ENCODE data around the gene OR2AJ1. TPM values are rescaled to one million over a fixed set of nuclear protein-coding genes. Genes with fewer than 3 reads are reported as not detected.

Gene OR2AJ1
- total RNA-seq, 3 donors from 2014 or later, result not detected

- peaks cover 4% of the 10 kb centered on the region for H3K9me3 ChIP-seq
- no peak for TF ChIP-seq CTCF (IDR thresholded peaks at IDR 0.05)
- ATAC-seq (no peak), DNase-seq (no peak)
- intact Hi-C loops (cut with DNase I, micrococcal nuclease), result no loop called here
- H3K36me3 ChIP-seq (ENCODE audit: low read depth), result no peaks in the 10 kb centered on the region
- no peaks in the 10 kb centered on the region for H3K4me1 ChIP-seq (ENCODE audit: low read depth)
- H3K4me3 ChIP-seq, result no peak overlapping the region
Measured at GRCh38 chr1:247961791-247962190, 37.1 kb downstream of the OR2AJ1 start.

GRCh38 chr1:247962911-247963588 is 38.4 kb downstream of the OR2AJ1 start:
- Histone ChIP-seq H3K4me1 (ENCODE audit: low read depth) (no peaks in the 10 kb centered on the region), H3K36me3 (ENCODE audit: low read depth) (no peaks in the 10 kb centered on the region), H3K9me3 (peaks cover 4% of the 10 kb centered on the region), H3K4me3 (no peak overlapping the region)
- intact Hi-C loops (cut with DNase I, micrococcal nuclease), result no loop called here
- ATAC-seq (no peak), DNase-seq (no peak)
- no peak for TF ChIP-seq CTCF (IDR thresholded peaks at IDR 0.05)

GRCh38 chr1:247964933-247965332 is 40.2 kb downstream of the OR2AJ1 start, which contains the start of gene OR2AK2:
OR2AK2 (plus strand) TSS chr1:247965233; CDS start chr1:247965377, 144 bp downstream.
- Histone ChIP-seq H3K4me1 (ENCODE audit: low read depth) (no peaks in the 10 kb centered on the region), H3K9me3 (peaks cover 11% of the 10 kb centered on the region), H3K4me3 (no peak within 1 kb of the TSS), H3K36me3 (ENCODE audit: low read depth) (no peaks in the 10 kb centered on the region)
- no peak for DNase-seq
- TF ChIP-seq CTCF (IDR thresholded peaks at IDR 0.05), result no peak
- intact Hi-C loops (cut with DNase I, micrococcal nuclease), result no loop called here
- ATAC-seq, result no peak

- no peaks in the 10 kb centered on the region for H3K36me3 ChIP-seq (ENCODE audit: low read depth)
- H3K4me3 ChIP-seq, result no peak overlapping the region
- ATAC-seq, result no peak
- intact Hi-C loops (cut with DNase I, micrococcal nuclease), result no loop called here
- H3K4me1 ChIP-seq (ENCODE audit: low read depth), result no peaks in the 10 kb centered on the region
- no peak for DNase-seq
- TF ChIP-seq CTCF (IDR thresholded peaks at IDR 0.05), result no peak
- peaks cover 17% of the 10 kb centered on the region for H3K9me3 ChIP-seq
Measured at GRCh38 chr1:247966532-247967204, 42.0 kb downstream of the OR2AJ1 start.

Other genes with a start within 250 kb of the OR2AJ1 start
- not detected for gene OR13G1, start 245.2 kb upstream of the OR2AJ1 start, total RNA-seq
- not detected for gene OR6F1, start 208.2 kb upstream of the OR2AJ1 start, total RNA-seq
- under 1 TPM in 1 of 3 donors, not detected in 2; 0.32 TPM for gene OR14K1, start 186.3 kb upstream of the OR2AJ1 start, total RNA-seq
- not detected for gene OR14A2, start 176.7 kb upstream of the OR2AJ1 start, total RNA-seq
- gene OR1C1, start 164.3 kb upstream of the OR2AJ1 start, total RNA-seq, result not detected
- gene OR14A16, start 100.8 kb upstream of the OR2AJ1 start, total RNA-seq, result not detected
- gene OR11L1, start 83.0 kb upstream of the OR2AJ1 start, total RNA-seq, result not detected
- gene TRIM58, start 67.7 kb upstream of the OR2AJ1 start, total RNA-seq, result 1 to 10 TPM; 1.2 to 2.5 (median 1.5) TPM
- gene OR2W3, start 29.3 kb upstream of the OR2AJ1 start, total RNA-seq, result 1 to 10 TPM in 1 of 3 donors, under 1 TPM in 2; 0.52 to 1.2 (median 0.53) TPM
- gene OR2T8, start 4.6 kb upstream of the OR2AJ1 start, total RNA-seq, result not detected
- gene OR2L8, start 24.0 kb downstream of the OR2AJ1 start, total RNA-seq, result not detected
- gene OR2AK2, start 40.3 kb downstream of the OR2AJ1 start, total RNA-seq, result not detected
- not detected for gene OR2L5, start 88.8 kb downstream of the OR2AJ1 start, total RNA-seq
- under 1 TPM; 0.07 to 0.19 (median 0.09) TPM for gene OR2L2, start 105.2 kb downstream of the OR2AJ1 start, total RNA-seq
- not detected for gene OR2L3, start 121.9 kb downstream of the OR2AJ1 start, total RNA-seq
- under 1 TPM in 1 of 3 donors, not detected in 2; 0.19 TPM for gene OR2L13, start 170.3 kb downstream of the OR2AJ1 start, total RNA-seq
- gene OR2M5, start 220.3 kb downstream of the OR2AJ1 start, total RNA-seq, result not detected
- not detected for gene OR2M2, start 249.9 kb downstream of the OR2AJ1 start, total RNA-seq